Measurements from ENCODE around the gene HIGD1A.

Gene HIGD1A

DNA sequence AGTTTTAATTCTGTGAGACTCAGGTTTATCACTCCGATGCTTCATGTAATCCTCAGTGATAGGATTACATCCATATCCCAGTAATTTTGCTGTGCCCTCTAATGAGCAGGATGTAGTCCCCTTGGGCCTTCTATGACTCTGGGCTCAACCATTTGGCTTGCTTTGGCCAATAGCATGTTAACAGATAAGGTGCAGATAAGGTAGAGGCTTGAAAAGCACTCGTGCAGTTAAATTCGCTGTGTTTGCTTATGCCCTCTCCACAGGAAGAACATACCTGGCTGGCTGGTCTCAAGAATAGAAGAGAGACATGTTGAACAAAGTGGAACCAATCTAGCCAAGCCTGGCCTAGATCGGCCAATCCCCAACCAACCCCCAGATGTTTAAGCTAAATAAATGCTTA is 51.3 kb downstream of the HIGD1A start:
- DNase-seq = no peak

DNA sequence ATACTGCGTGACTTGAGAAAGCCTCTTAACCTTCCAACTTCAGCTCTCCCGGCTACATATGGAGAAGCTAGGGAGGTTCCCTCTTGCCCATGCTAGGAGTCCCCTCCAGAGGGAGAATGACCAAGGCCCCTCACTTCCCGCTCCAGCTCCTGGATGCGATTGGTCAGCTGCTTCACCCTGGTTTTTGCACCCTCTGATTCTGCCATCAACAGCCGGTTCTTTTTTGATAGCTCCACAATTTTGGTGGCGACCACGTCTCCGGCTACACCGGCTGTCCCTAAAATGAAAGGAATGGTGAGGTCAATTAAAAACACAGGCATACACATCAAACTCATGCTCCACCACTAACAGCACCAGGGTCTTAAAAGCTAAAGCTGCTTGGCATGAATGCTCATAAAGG is 51.8 kb downstream of the HIGD1A start:
- no peak for DNase-seq

DNA sequence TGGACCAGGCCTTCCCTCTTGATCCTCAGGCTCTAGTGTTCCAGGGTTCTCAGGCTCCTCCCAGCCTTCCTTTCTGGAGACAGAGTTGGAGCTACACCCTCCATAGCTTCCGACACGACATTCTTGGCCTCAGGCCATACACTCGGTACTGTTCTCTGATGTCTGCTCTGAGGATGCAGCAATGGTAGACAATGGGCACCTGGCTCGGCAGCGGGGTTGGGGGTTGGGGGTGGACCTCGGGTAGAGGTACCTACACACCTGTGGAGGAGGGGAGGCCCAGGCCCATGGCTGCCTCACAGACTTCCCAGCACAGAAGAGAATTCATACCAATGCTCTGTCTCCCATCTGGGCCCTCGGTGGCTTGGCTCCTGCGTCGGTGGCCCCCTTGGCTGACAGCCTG is 52.7 kb downstream of the HIGD1A start:
- DNase-seq = no peak

DNA sequence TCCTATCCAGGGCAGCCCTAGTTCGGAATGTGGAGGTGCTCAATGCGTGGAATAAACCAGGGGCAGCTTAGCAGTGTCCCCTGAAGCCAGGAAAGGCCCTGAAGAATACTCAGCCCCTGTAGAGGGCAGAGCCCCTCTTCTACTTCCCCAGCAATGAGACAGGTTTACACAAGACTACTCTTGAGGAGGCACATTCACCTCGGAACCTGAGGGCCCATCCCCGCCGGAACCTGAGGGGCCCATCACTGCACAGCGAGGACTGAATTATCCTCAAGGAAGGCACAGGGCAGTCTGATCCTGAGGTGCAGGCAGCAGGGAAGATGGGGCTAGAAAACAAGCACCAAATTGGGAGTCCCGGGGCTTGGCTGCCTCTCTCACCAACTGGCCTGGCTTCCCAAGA is 53.5 kb downstream of the HIGD1A start:
- no peak for DNase-seq

GRCh38 chr3:42749753-42750231 is 54.5 kb downstream of the HIGD1A start:
- DNase-seq = peak in 1 of 2 experiments; percentile 25

GRCh38 chr3:42749025-42749752 is 55.1 kb downstream of the HIGD1A start:
- no peak for DNase-seq

- no peak for DNase-seq
These were observed 56.7 kb downstream of the HIGD1A start for GRCh38 chr3:42747581-42747980.

GRCh38 chr3:42746455-42747450 is 57.5 kb downstream of the HIGD1A start:
- no peak for DNase-seq

GRCh38 chr3:42745776-42746454 is 58.4 kb downstream of the HIGD1A start:
- no peak for DNase-seq

DNA sequence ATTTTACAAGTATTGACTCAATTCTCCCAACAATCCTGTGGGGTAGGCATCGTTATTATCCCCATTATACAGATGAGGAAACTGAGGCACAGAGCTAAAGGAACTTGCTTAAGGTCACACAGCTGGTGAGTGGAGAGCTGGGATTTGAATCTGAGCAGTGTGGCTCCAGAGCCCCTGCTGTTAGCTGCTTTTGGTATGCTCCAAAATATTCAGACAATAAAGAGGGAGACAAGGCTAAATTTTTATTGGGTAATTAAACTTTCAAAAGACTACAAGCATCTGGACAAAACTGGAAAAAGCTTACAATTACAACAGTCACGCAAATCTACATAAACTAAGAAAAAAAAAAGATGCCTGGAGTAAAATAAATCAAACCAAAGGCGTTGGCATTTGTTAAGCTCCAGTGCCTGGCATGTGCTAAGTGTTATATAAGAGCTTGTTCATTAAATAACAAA is 59.0 kb downstream of the HIGD1A start:
- no peak for DNase-seq

DNA sequence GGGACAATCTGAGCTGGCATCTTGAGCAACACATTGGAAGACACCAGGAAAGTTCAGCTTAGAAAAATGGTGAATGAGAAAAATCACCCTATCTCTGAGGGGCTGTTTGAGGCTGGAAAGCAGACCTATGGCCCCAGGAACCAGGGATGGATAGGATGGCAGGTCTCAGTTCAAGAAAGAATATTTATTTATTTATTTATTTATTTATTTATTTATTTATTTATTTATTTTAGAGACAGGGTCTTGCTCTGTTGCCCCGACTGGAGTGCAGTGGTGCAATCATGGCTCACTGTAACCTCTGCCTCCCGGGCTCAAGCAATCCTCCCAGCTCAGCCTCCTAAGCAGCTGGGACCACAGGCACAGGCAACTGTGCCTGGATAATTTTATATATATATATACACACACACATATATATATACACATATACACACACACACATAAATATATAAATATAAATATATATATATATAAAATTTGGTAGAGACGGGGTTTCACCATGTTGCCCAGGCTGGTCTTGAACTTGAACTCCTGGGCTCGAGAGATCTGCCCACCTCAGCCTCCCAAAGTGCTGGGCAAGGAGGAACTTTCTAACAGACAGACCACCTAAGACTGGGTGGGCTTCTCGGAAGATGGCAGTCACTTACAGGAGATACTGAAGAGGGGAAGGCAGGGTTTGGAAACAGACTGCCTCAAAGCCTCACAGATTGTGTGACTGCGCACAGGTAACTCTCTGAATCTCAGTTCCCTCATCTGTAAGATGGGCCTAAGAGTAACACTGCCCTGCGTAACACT is 60.9 kb downstream of the HIGD1A start:
- DNase-seq = no peak

DNA sequence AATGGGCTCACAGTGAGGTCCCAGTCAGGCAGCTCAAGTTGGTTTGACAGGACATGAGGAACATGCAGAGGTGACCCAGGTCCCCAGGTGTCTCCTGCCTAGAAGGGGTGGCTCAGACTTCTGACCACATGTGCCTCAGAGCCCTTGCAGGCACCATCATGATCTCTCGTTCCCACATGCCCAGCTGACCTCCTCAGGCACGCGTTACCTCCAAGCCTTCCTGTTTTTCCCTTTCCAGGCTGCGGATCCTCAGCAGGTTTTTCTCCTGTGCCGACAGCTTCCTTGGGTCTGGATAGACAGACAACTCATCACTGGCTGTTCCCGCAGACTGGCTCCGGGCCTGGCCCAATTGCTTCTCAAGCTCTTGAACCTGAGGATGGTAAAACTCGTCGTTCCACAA is 61.6 kb downstream of the HIGD1A start:
- no peak for DNase-seq

GRCh38 chr3:42742259-42742658 is 62.0 kb downstream of the HIGD1A start:
- no peak for DNase-seq

GRCh38 chr3:42741796-42742195 is 62.5 kb downstream of the HIGD1A start:
- DNase-seq = no peak

GRCh38 chr3:42739401-42740158 is 64.7 kb downstream of the HIGD1A start:
- DNase-seq = no peak

DNA sequence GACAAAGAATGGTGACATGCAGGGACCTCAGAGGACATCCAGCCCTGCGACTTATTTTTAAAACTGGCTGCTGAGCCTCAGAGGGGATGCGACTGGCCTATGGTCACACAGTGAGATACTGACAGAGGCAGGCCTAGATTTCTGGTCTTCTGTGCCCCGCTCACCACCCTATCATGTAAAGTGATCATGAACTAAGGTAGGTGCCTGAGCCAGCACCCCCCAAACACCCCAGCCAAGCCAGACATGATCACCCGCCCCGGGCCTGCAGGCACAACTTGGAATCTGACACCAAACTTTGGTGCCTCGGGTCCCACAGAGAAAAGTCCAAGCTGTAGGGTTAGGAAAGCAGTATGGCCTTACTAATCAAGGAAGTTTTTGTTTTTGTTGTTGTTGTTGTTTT is 67.8 kb downstream of the HIGD1A start:
- no peak for DNase-seq

- no peak for DNase-seq
These were observed 68.2 kb downstream of the HIGD1A start for GRCh38 chr3:42736081-42736480.

DNA sequence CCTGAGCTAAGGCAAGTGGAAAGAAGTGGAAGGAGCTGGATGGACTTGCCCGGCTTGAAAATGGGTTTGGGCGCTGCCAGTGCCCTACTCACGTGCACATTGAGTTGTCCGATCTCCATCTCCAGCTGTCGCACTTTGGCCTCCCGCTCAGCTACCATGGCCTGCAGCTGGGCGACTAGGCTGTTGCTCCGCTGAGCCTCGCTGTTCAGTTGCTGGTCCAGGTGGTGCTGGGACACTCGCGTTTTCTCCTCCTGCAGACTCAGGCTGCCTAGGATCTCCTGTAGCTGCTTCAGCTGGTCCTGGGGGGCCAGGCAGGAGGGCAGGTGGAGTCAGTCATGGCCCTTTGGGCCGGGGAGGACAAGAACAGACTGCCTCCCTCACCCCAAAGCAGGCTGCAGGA is 68.7 kb downstream of the HIGD1A start:
- DNase-seq = no peak

GRCh38 chr3:42735019-42735418 is 69.3 kb downstream of the HIGD1A start:
- DNase-seq = no peak

DNA sequence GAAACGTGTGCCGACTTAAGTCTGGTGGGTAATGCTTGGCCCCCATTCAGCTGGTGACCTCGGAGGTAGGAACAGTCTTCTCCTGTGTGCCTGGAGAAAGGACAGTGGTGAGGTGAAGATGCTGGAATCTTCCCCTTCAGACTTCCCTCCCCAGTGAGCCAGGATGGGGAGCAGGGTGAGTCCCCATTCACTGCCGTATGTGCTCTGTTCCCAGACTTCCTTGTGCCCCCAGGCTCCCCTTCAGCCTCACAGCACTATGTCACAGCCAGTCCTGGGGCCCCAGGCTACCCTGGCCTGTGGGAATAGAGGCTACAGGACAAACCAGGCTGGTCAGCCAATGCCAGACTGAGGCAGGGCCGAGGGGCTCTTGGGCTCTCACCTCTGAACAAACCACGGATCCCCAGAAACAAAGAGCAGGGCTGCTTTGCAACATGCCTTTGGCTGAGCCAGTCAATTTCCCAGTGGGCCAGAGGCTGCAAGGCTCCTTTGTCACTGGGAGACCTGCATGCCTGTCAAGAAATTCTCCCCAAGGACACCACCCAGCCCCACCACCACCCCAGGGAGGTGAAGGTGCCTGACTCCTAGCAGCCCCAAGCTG is 69.9 kb downstream of the HIGD1A start:
- DNase-seq = no peak

Measured in SW 1271 (cell line).